ENCODE measurements around the gene F3.
"Not testable (repeated sequence)": the region's sequence is repeated elsewhere in the genome, so short reads cannot be mapped to it uniquely, and the experiment has no call there.

GRCh38 chr1:94573917-94574316 is 32.4 kb upstream of the F3 start:
- not testable (repeated sequence) for TF ChIP-seq CTCF (IDR thresholded peaks at IDR 0.05; ENCODE audit: poor library complexity); EZH2 (IDR thresholded peaks at IDR 0.05; ENCODE audit: borderline replicate concordance); EZH2phosphoT487 (IDR thresholded peaks at IDR 0.05; ENCODE audit: low read depth, severe bottlenecking, unreplicated experiment)
